NCI-H460 (cell line): ENCODE data around the gene CNIH4. TPM values are rescaled to one million over a fixed set of nuclear protein-coding genes. Genes with fewer than 3 reads are reported as not detected.
"Not testable (repeated sequence)": the region's sequence is repeated elsewhere in the genome, so short reads cannot be mapped to it uniquely, and the experiment has no call there.

Experiments used
- DNase-seq: peaks from one replicate; pipeline ENCODE4 v3.0.0-alpha.2; 2016; ENCODE audit warnings: low read depth; ENCODE audit errors: extremely low read depth
- total RNA-seq: library from RNA; depleted of rRNA; stranded (reverse); fragments of >200 nt; shearing (Covaris generic); gene quantifications from 2 replicates; pipeline ENCODE4 v1.2.3, GENCODE V29; 2014

Gene CNIH4
- total RNA-seq, 1 experiment from 2014 or later, result 197 TPM

- DNase-seq, result no peak
Measured at GRCh38 chr1:224343679-224344078, 13.0 kb upstream of the CNIH4 start.

DNA sequence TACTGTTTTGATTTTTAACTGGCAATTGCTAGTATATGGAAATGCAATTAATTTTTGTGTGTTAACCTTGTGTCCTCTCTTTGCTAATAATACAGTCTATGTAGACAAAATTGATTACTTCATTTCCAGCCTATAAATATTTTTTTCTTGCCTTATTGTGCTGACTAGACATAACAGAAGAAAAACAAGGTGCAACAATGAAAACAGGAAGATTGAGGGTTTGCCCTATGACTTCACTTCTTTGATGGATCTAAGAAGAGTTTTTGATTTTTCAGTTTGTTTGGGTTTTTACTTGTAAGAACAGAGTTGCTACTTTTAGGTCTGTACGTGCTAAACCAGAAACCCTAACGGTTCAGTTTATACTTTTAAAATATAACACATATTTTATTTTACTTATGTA is 8.5 kb upstream of the CNIH4 start:
- DNase-seq, result no peak

DNA sequence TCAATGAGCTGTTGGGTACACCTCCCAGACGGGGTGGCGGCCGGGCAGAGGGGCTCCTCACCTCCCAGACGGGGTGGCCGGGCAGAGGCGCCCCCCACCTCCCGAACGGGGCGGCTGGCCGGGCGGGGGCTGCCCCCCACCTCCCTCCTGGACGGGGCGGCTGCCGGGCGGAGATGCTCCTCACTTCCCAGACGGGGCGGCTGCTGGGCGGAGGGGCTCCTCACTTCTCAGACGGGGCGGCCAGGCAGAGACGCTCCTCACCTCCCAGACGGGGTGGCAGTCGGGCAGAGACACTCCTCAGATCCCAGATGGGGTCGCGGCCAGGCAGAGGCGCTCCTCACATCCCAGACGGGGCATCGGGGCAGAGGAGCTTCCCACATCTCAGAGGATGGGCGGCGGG is 7.0 kb upstream of the CNIH4 start:
- not testable (repeated sequence) for DNase-seq

DNA sequence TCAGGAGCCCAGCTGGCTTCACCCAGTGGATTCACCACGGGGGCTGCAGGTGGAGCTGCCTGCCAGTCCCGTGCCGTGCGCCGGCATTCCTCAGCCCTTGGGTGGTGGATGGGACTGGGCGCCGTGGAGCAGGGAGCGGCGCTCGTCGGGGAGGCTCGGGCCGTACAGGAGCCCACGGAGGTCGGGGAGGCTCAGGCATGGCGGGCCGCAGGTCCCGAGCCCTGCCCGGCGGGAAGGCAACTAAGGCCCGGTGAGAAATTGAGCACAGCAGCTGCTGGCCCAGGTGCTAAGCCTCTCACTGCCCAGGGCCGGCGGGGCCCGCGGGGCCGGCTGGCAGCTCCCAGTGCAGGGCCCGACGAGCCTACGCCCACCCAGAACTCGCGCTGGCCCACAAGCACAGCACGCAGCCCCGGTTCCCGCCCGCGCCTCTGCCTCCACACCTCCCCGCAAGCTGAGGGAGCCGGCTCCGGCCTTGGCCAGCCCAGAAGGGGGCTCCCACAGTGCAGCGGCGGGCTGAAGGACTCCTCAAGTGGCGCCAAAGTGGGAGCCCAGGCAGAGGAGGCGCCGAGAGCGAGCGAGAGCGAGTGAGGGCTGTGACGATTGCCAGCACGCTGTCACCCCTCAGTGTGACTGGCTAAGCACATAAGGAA is 4.1 kb upstream of the CNIH4 start:
- DNase-seq, result not testable (repeated sequence)

GRCh38 chr1:224353975-224354925 is 2.4 kb upstream of the CNIH4 start:
- no peak for DNase-seq

DNA sequence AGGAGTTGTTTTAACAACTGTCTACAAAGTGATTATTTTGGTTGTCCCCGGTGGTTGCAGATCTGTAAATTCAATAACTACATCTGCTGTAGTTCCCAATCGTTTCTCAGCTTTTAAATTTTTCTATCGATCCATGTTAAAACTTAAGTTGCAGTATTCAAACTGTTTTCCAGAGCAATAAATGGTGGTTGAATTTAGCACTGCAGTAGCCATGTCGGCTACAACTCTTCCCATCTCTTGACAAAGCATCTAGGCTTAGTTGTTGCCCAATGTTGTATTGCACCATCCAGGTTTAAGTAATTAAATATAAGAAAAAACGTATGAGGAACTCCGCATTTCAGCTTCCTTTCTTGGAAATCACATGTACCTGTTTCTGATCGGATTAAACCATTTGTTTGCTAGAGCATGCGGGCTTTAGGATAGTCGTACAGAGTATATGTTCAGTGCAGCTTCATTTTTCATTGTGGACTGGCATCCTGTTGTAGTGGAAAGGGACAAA is 996 bp downstream of the CNIH4 start:
- DNase-seq, result peak; percentile 28

GRCh38 chr1:224358237-224358636 is 1.6 kb downstream of the CNIH4 start:
- no peak for DNase-seq

GRCh38 chr1:224359207-224359606 is 2.5 kb downstream of the CNIH4 start:
- DNase-seq, result no peak

DNA sequence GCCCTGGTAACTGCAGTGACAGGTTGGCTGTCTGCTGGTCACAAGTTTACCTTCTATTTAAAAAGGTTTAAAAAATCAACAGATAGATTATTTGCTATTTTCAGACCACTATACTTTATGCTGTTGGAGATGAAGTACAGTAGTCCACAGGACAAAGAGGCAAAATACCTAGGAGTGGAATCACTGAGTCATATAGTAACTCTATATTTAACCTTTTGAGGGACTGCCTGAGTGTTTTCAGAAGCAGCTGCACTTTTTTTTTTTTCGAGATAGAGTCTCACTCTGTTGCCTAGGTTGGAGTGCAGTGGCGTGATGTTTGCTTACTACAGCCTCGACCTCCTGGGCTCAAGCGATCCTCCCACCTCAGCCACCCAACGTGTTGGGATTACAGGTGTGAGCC is 11.7 kb downstream of the CNIH4 start:
- DNase-seq, result no peak

GRCh38 chr1:224373008-224373590 is 16.4 kb downstream of the CNIH4 start:
- DNase-seq, result no peak

DNA sequence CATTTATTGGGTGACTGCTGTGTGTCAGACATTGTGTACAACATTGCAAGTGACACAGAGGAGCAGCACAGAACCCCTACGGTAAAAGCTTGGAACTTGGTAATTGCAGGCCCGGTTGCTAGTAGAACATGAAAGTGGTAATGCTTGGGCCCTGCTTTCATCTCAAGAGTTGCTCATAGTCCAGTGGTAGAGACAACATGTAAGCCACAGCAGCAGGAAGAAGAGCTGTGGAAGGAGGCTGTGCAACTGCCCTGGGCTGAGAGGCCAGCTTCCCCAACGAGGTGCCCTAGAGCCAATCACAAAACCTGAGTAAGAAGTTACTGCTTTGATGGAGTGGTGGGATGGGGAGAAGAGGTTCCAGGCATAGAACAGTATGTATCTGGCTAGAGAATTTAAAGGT is 18.4 kb downstream of the CNIH4 start:
- DNase-seq, result no peak

DNA sequence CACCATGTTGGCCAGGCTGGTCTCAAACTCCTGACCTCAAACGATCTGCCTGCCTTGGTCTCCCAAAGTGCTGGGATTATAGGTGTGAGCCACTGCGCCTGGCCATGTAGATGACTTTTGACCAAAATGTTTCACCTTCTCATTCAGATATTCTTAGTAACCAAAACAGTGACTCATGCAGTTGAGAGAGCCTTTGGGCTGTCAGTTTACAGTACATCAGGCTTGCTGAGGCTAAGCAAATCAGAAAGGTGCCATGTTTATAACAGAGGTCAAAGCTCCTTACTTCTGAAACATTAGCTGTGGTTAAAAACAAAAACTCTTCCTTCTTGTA is 21.0 kb downstream of the CNIH4 start:
- DNase-seq, result no peak

- DNase-seq, result no peak
Measured at GRCh38 chr1:224378855-224379631, 22.4 kb downstream of the CNIH4 start.

GRCh38 chr1:224380003-224380402 is 23.3 kb downstream of the CNIH4 start:
- no peak for DNase-seq

DNA sequence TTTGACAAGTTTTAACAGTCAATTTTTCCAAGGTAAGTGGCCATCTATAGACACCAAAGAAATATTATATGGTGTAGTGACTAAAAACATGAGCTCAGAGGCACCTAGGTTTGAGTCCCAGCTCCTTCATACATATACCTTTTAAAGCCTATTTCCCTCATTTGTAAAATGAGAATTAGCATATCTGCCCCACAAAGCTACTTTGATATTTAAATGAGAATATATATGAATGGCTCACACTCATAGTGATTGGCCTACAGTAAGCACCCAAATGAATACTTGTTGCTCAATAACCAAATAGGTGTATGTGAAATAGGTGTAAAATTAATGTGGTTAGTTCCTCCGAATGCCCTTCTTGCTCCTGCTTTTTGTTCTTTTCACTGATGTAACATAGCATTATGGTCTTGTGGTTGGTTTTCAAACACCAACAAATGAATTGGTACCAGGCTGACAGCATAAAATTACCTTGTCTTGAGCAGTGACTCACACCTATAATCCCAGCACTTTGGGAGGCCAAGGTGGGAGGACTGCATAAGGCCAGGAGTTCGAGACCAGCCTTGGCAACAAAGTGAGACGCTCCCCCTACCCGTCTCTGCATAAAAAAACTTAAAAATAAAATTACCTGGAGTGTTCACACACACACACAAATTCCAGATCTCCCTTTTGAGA is 25.3 kb downstream of the CNIH4 start:
- DNase-seq, result no peak

DNA sequence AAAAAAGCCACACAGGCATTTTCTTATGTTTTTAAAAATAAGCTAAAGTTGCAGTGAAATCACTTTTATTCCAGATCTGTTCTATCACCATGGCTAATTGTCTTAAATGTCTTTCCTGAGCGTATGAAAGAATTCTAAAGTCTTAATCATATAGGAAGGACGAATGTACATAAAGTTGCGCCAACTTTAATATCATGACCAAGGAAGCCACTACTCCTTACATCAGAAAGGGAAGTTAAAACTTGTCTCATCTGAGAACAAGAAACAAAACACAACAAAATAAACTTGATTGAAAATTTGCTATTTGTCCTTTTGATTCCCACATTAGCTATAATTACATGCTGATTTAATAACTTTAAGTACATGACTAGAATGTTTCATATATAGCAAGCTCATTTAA is 26.5 kb downstream of the CNIH4 start:
- DNase-seq, result no peak

- no peak for DNase-seq
Measured at GRCh38 chr1:224387302-224387912, 30.7 kb downstream of the CNIH4 start.

DNA sequence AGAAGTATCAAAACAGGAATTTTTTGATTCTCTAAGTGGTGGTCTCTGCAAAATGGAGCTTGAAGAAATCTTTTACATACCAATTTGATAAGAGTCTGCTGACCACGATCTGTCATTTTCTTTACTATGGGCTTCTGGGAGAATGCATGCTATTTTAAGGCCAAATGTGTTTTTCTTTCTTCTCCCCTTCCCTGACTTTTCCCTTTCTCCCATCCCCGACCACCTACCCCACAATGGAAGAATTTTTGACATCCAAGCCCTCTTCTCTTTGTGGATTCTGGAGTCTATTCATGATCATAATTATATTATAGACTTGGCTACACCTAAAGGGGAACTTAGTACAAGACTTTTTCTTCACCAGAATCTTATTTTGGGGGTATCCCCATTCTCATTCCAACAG is 31.3 kb downstream of the CNIH4 start:
- no peak for DNase-seq

DNA sequence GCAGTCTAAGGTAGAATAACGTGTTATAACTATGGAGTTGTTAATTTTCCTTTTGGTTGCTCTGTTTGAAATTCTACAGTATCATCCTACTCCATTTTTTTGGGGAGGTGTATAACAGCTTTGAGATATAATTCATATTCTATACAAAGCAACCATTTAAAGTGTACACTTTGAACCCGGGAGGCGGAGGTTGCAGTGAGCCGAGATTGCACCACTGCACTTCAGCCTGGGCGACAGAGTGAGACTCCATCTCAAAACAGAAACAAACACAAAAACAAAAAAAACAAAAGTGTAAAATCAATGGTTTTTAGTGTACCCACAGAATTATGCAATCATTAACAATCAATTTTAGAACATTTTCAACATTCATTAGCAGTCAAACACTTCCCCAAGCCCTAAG is 33.8 kb downstream of the CNIH4 start:
- DNase-seq, result no peak
